IPS-15b (cell line): ENCODE measurements around the gene ARIH1.

Experiments used
- H3K27me3 ChIP-seq: one replicate; pipeline ENCODE4 v1.6.1; 2013; ENCODE audit warnings: low read length; ENCODE audit not compliant: control insufficient read depth, insufficient read depth
- H3K36me3 ChIP-seq: one replicate; pipeline ENCODE4 v1.6.1; 2013; ENCODE audit warnings: low read length; ENCODE audit not compliant: control insufficient read depth, insufficient read depth
- H3K4me1 ChIP-seq: one replicate; pipeline ENCODE4 v1.6.1; 2013; ENCODE audit warnings: mild to moderate bottlenecking, low read length; ENCODE audit not compliant: control insufficient read depth, insufficient read depth
- H3K4me3 ChIP-seq: one replicate; pipeline ENCODE4 v1.5.1; 2013; ENCODE audit warnings: low read depth, low read length
- H3K9ac ChIP-seq: one replicate; pipeline ENCODE4 v1.6.1; 2013; ENCODE audit warnings: low read depth, mild to moderate bottlenecking, low read length
- H3K9me3 ChIP-seq: one replicate; pipeline ENCODE4 v1.6.1; 2013; ENCODE audit warnings: mild to moderate bottlenecking, low read length; ENCODE audit not compliant: control insufficient read depth, insufficient read depth

The ARIH1 gene

DNA sequence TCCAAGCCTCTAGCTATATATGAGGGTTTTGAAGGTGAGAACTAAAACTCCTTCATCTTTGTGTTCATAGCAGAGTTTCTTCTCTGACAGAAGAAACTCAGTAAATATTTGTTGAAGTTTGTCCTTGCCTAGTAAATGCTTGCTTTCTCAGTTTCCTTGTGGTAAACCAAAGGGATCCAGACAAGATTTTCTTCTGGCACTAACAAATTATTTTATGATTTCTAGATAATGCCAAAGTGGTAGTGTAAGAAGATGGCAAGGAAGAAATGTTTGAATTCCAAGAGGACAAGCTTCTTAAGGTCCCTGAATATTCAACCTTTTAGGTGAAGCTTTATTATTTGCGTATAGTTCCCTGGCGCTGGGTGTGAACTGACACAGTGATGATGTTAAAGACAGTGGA is 14.4 kb downstream of the ARIH1 start:
- no peaks in the 10 kb centered on the region for H3K36me3 ChIP-seq

DNA sequence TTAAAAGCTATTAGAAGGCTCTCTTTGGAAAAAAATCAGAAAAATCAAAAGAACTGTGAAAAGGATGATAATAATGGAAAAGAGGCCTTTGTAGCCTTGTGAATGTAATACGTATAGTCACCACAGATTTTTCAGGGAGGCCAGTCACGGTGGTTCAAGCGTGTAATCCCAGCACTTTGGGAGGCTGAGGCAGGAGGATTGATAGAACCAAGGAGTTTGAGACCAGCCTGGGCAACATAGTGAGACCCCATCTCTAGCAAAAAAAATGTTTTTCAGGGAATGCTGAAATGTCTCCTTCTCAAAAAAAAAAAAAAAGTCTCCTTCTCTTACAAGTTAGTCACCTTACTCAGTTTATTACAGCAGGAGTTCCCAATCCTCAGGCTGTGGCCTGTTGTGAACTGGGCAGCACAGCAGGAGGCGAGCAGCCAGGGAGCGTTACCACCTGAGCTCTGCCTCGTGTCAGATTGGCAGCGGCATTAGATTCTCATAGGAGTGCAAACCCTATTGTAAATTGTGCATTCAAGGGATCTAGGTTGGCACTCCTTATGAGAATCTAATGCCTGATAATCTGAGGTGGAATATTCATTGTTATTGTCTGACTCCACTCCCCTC is 15.9 kb downstream of the ARIH1 start:
- H3K9me3 ChIP-seq, result no peaks in the 10 kb centered on the region
- H3K27me3 ChIP-seq, result no peaks in the 10 kb centered on the region
- peaks cover 4% of the 10 kb centered on the region for H3K4me1 ChIP-seq
- no peak overlapping the region for H3K9ac ChIP-seq
- no peak overlapping the region for H3K4me3 ChIP-seq
- no peaks in the 10 kb centered on the region for H3K36me3 ChIP-seq

More for the DNA sequence above, 14.4 kb downstream of the ARIH1 start:
- Histone ChIP-seq H3K9me3 (no peaks in the 10 kb centered on the region), H3K27me3 (no peaks in the 10 kb centered on the region), H3K4me3 (no peak overlapping the region), H3K9ac (no peak overlapping the region), H3K4me1 (no peaks in the 10 kb centered on the region)

DNA sequence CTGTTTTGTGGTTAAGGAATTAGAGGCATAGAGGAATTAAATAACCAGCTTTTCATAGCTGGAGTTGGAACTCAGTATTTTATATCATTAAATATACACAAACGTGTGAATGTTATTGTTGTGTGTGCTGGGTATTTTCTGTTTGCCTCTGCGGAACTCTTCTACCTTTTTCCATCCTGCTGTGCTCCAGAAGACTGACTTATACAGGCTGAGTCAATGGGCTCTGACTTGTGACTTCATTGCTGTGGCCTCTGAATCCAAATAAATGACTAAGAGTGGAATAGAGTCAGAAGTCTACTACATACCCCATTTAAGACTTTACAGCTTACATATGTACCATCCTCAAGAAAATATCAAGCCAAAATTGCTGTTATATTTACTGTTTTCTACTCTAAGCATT is 17.6 kb downstream of the ARIH1 start:
- no peak overlapping the region for H3K9ac ChIP-seq
- H3K9me3 ChIP-seq, result no peaks in the 10 kb centered on the region
- no peaks in the 10 kb centered on the region for H3K36me3 ChIP-seq

DNA sequence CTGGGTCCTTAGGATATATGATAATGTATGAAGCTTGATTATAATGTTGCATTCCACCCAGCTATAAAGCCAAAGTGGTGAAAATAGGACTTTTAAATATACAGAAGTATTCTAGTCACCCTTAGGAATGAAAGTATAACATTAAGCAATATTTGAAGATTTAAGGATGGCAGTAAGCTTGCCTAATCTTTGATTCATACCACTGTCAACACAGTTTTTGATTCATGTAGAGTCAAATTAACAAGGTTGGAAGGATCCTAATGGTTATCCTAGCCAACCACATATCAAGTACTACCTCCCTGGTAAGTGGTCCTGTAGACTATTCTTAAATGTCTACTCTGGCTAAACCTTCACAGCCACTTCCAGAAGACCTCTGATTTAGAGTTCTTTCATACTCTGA is 18.6 kb downstream of the ARIH1 start:
- H3K9ac ChIP-seq, result no peak overlapping the region
- H3K9me3 ChIP-seq, result no peaks in the 10 kb centered on the region
- H3K27me3 ChIP-seq, result no peaks in the 10 kb centered on the region
- H3K36me3 ChIP-seq, result no peaks in the 10 kb centered on the region
- peaks cover 16% of the 10 kb centered on the region for H3K4me1 ChIP-seq
- no peak overlapping the region for H3K4me3 ChIP-seq

More for the DNA sequence above, 17.6 kb downstream of the ARIH1 start:
- no peak overlapping the region for H3K4me3 ChIP-seq
- H3K4me1 ChIP-seq, result peaks cover 9% of the 10 kb centered on the region
- H3K27me3 ChIP-seq, result no peaks in the 10 kb centered on the region

DNA sequence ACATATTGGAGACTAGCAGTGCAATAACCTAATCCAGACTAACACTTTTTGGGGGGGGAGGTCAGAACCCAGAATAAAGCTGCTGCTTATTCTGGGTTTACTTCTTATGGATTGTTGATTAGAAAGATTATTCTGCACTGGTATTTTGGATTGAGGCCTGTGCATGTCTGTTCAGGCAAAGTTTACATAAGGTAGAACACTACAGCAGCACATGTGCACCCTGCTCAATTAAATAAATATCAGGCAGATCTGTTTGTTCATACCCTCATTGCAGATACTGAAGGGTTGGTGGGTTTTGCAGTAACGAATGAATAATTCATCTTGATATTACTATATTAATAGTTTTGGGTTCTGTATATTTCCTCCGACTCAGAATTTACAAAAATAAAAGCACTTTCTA is 19.1 kb downstream of the ARIH1 start:
- H3K9ac ChIP-seq, result peak overlapping the region; percentile 2
- no peaks in the 10 kb centered on the region for H3K27me3 ChIP-seq
- H3K36me3 ChIP-seq, result no peaks in the 10 kb centered on the region
- H3K4me3 ChIP-seq, result no peak overlapping the region
- H3K4me1 ChIP-seq, result peaks cover 18% of the 10 kb centered on the region
- H3K9me3 ChIP-seq, result no peaks in the 10 kb centered on the region

DNA sequence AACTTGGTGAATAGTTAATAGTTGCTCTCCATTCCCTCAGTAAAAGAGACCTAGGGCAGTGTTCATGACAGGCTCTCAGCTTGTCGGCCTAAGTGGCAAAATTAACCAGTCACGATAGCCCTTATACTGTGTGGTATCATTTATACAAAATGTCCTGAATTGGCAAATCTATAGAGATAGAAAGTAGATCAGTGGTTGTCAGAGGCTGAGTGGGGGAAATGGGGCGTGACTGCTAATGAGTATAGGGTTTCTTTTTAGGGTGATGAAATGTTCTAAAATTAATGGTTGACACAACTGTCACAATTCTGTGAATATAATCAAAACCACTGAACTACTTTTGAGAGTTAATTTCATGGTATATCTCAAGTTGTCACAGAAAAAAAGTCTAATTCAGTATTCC is 20.9 kb downstream of the ARIH1 start:
- Histone ChIP-seq H3K9me3 (no peaks in the 10 kb centered on the region), H3K27me3 (no peaks in the 10 kb centered on the region), H3K36me3 (no peaks in the 10 kb centered on the region), H3K4me3 (no peak overlapping the region), H3K9ac (no peak overlapping the region), H3K4me1 (peaks cover 18% of the 10 kb centered on the region)

DNA sequence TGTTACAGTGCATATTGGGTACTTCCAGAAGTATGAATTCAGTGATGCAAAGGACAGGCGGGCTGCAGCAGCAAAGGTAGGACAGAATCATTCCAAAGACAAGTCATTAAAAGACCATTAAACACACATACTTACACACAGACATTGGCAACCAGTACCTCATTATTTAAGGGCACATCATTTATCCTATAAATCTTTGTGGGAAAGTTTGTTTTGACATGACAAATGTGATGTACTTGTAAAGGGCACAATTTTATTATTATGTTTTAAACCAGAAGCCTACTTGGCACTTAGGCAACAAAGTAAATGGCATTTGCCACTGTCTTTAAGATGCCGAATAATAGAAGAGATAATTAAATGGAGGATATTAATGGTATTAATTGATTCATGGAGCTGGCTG is 22.7 kb downstream of the ARIH1 start:
- Histone ChIP-seq H3K27me3 (no peaks in the 10 kb centered on the region), H3K4me3 (no peak overlapping the region), H3K4me1 (peaks cover 18% of the 10 kb centered on the region), H3K36me3 (no peaks in the 10 kb centered on the region), H3K9me3 (no peaks in the 10 kb centered on the region), H3K9ac (no peak overlapping the region)

DNA sequence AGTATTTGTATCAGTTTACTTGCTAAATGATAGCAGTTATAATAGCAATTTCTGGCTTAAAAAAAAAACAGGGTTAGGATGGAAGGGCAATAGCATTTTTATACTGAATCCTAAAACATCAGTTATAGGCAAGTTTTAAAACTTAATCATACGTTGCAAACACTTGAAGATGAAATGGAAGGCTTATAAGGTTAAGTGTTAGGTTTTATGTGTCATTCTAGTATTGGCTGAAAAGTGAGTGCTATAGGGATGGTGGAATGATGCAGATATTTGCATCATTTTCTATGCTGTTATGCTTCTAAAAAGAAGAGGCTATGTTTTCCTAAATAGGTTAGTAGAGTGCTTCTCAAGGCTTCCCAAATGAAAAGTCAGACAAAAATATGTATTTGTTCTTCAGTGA is 23.3 kb downstream of the ARIH1 start:
- Histone ChIP-seq H3K36me3 (no peaks in the 10 kb centered on the region), H3K4me3 (no peak overlapping the region), H3K27me3 (no peaks in the 10 kb centered on the region), H3K9me3 (no peaks in the 10 kb centered on the region), H3K9ac (no peak overlapping the region), H3K4me1 (peaks cover 18% of the 10 kb centered on the region)

DNA sequence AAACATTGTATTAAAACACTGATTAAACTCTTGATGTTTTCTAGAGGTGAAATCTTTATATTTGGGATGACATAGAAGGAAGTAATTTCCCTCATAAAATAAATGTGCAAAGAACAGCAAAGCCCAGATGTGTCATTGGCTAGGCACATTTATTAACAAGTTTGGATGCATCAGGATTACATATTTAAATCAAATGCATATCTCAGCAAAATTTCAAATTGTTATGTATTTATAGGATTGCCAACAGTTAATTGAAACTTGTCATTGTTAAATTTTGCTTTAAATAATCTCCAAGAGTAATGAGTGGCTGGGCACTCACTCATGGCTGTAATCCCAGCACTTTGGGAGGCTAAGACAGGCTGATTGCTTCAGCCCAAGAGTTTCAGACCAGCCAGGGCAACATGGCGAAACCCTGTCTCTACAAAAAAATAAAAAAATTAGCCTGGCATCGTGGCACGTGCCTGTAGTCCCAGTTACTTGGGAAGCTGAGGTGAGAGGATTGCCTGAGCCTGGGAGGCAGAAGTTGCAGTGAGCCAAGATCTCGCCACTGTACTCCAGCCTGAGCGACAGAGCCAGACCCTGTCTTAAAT is 28.2 kb downstream of the ARIH1 start:
- H3K4me1 ChIP-seq, result peaks cover 6% of the 10 kb centered on the region
- H3K36me3 ChIP-seq, result peaks cover 2% of the 10 kb centered on the region

DNA sequence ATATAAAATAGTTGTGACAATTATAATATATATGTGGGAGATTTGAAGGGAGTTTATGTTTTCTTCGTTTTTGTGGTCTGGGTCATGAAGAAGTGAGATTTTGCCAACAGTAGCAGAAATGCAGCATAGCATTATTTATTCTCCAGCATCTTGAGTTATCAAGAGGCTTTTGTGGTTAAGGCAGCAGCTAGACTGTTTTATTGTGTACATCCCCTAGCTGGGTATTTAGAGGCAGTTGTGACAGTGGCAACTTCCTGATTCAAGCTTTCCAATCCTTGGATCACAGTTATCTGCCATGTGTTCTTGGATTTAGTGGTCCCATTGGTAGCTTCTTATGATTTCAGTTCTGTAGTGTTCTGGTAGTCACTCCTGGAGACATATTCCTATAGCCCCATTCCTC is 29.0 kb downstream of the ARIH1 start:
- H3K9me3 ChIP-seq, result no peaks in the 10 kb centered on the region
- no peaks in the 10 kb centered on the region for H3K27me3 ChIP-seq
- no peak overlapping the region for H3K4me3 ChIP-seq
- H3K9ac ChIP-seq, result no peak overlapping the region
- H3K4me1 ChIP-seq, result no peaks in the 10 kb centered on the region
- H3K36me3 ChIP-seq, result peaks cover 2% of the 10 kb centered on the region

More for the DNA sequence above, 28.2 kb downstream of the ARIH1 start:
- no peaks in the 10 kb centered on the region for H3K9me3 ChIP-seq
- no peak overlapping the region for H3K9ac ChIP-seq
- no peak overlapping the region for H3K4me3 ChIP-seq
- H3K27me3 ChIP-seq, result no peaks in the 10 kb centered on the region

DNA sequence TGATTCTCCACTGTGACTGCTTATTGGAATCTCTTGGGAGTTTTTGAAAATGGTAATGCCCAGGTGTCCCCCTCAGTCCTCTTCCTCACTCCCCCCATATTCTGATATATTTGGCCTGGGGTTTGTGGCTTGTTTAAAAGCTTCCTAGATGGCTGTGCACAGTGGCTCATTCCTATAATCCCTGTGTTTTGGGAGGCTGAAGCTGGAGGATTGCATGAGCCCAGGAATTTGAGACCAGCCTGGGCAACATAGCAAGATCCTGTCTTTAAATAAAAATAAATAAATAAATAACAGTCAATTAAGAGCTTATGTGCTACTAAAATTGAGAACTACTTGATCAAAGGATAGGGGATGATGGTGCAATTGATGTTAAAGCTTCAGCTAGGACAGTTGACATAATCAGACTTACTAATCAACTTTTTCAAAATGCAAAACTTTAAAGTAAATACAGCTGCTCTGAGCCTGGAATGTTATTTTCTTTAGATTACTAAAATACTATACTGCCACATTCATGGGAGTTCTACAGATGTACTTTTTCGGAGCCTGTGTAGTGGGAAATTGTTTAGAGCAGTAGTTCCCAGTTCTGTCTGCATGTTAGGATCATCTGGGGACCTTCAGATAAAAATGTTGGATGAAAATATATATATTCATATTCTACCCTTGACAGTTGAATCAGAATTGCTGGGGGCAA is 33.4 kb downstream of the ARIH1 start:
- Histone ChIP-seq H3K4me3 (no peak overlapping the region), H3K36me3 (peaks cover 2% of the 10 kb centered on the region), H3K9me3 (no peaks in the 10 kb centered on the region), H3K4me1 (no peaks in the 10 kb centered on the region), H3K9ac (no peak overlapping the region), H3K27me3 (no peaks in the 10 kb centered on the region)

DNA sequence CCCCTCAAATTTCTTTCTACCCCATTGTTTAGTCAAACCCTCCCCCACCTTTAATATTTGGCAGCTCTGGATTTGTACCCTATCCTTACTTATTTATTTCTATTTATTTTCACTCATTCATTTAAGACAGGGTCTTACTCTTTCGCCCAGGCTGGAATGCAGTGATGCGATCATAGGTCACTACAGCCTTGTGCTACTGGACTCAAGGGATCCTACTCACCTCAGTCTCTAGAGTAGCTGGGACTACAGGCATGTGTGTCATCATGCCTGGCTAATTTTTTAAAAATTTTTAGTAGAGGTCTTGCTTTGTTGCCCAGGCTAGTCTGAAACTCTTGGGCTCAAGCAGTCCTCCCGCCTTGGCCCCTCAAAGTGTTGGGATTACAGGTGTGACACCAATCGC is 35.4 kb downstream of the ARIH1 start:
- H3K27me3 ChIP-seq, result no peaks in the 10 kb centered on the region
- H3K4me3 ChIP-seq, result no peak overlapping the region
- H3K4me1 ChIP-seq, result no peaks in the 10 kb centered on the region
- no peaks in the 10 kb centered on the region for H3K36me3 ChIP-seq
- no peaks in the 10 kb centered on the region for H3K9me3 ChIP-seq
- H3K9ac ChIP-seq, result no peak overlapping the region
